OCI-LY7 (cell line): ENCODE measurements around the gene FMN1. TPM values are rescaled to one million over a fixed set of nuclear protein-coding genes. Genes with fewer than 3 reads are reported as not detected.

Source experiments
- BruUV-seq: library from RNA; stranded (reverse); fragments of 400-500 nt; replicated peaks from 2 replicates; lab custom pipeline; 2021; lab: Mats Ljungman, UMichigan
- CTCF ChIA-PET: fragments of 300-600 bp; sonication (Branson Sonifier 250); formaldehyde crosslinking; loops from one replicate; lab custom pipeline; 2022; ENCODE audit warnings: antibody characterized with exemption; ENCODE audit not compliant: unreplicated experiment; lab: Charles Lee
- POLR2A ChIA-PET: fragments of 300-600 bp; sonication (Branson Sonifier 250); formaldehyde crosslinking; loops from one replicate; lab custom pipeline; 2022; ENCODE audit warnings: antibody characterized with exemption; lab: Charles Lee
- DNase-seq: peaks from one replicate; pipeline ENCODE4 v3.0.0-alpha.2; 2015; ENCODE audit warnings: low spot score
- H2AFZ ChIP-seq: fragments of 200-600 bp; sonication (generic), shearing (Covaris generic); 2 replicates; pipeline ENCODE4 v1.6.1; 2014; ENCODE audit warnings: mild to moderate bottlenecking, antibody characterized with exemption, low read length, moderate library complexity
- H3K27ac ChIP-seq: fragments of 200-600 bp; sonication (generic); 2 replicates; pipeline ENCODE4 v1.5.1; 2014; ENCODE audit warnings: mixed run types, low read depth, mild to moderate bottlenecking, moderate library complexity, low read length, inconsistent platforms; ENCODE audit not compliant: poor library complexity, severe bottlenecking
- H3K36me3 ChIP-seq: fragments of 200-600 bp; sonication (generic); 2 replicates; pipeline ENCODE4 v1.6.1; 2014; ENCODE audit warnings: mild to moderate bottlenecking, antibody characterized with exemption, low read length, moderate library complexity, mixed read lengths; ENCODE audit not compliant: insufficient read depth
- H3K4me1 ChIP-seq: fragments of 200-600 bp; sonication (generic); 2 replicates; pipeline ENCODE4 v1.5.1; 2014; ENCODE audit warnings: mild to moderate bottlenecking, low read length; ENCODE audit not compliant: insufficient read depth, poor library complexity, severe bottlenecking
- H3K4me2 ChIP-seq: fragments of 200-600 bp; sonication (generic); 2 replicates; pipeline ENCODE4 v1.6.1; 2014; ENCODE audit warnings: mild to moderate bottlenecking, low read length
- H3K4me3 ChIP-seq: fragments of 200-600 bp; sonication (generic); 2 replicates; pipeline ENCODE4 v1.5.1; 2014; ENCODE audit warnings: mild to moderate bottlenecking, low read depth, low read length; ENCODE audit not compliant: poor library complexity, severe bottlenecking
- H3K79me2 ChIP-seq: fragments of 200-600 bp; sonication (generic); 2 replicates; pipeline ENCODE4 v1.6.1; 2016; ENCODE audit warnings: low read depth, mild to moderate bottlenecking, low read length, moderate library complexity, mixed read lengths; ENCODE audit not compliant: insufficient read depth
- H3K9me2 ChIP-seq: fragments of 200-600 bp; sonication (generic); 2 replicates; pipeline ENCODE4 v1.6.1; 2016; ENCODE audit warnings: mild to moderate bottlenecking, low read length, mixed read lengths; ENCODE audit not compliant: insufficient read depth
- H3K9me3 ChIP-seq: fragments of 200-600 bp; sonication (generic); 2 replicates; pipeline ENCODE4 v1.6.1; 2014; ENCODE audit warnings: mild to moderate bottlenecking, mixed run types, low read length, mixed read lengths
- H4K20me1 ChIP-seq: fragments of 200-600 bp; sonication (generic); 2 replicates; pipeline ENCODE4 v1.6.1; 2014; ENCODE audit warnings: mild to moderate bottlenecking, antibody characterized with exemption, low read length, moderate library complexity, mixed read lengths; ENCODE audit not compliant: insufficient read depth
- EZH2phosphoT487 ChIP-seq: fragments of 200-600 bp; sonication (generic); IDR thresholded peaks from 2 replicates; pipeline ENCODE4 v1.6.1; 2018; ENCODE audit warnings: low read depth, borderline replicate concordance, mild to moderate bottlenecking, mixed run types, antibody characterized with exemption, low read length, moderate library complexity, mixed read lengths
- intact Hi-C: fragments of 100-400 bp; cut with micrococcal nuclease; formaldehyde crosslinking; loops from one replicate; pipeline ENCODE4 v1.10.0; 2022; ENCODE audit not compliant: unreplicated experiment
- total RNA-seq, 2 experiments: library from RNA; depleted of rRNA in 1 of 2; stranded (reverse); fragments of >200 nt in 1 of 2; shearing (Covaris generic) in 1 of 2; gene quantifications; 2 replicates each; pipeline ENCODE4 v1.2.3, GENCODE V29; 2014 to 2022
- TF ChIP-seq, protein P1 (sequence below): fragments of 200-600 bp; sonication (generic); conservative IDR thresholded peaks from 2 replicates; pipeline ENCODE4 v1.5.1; 2014; ENCODE audit warnings: mild to moderate bottlenecking, antibody characterized with exemption, low read length, moderate library complexity, mixed read lengths

Gene FMN1
- total RNA-seq, 2 experiments from 2014 or later: 3.2 to 4.2 TPM

DNA sequence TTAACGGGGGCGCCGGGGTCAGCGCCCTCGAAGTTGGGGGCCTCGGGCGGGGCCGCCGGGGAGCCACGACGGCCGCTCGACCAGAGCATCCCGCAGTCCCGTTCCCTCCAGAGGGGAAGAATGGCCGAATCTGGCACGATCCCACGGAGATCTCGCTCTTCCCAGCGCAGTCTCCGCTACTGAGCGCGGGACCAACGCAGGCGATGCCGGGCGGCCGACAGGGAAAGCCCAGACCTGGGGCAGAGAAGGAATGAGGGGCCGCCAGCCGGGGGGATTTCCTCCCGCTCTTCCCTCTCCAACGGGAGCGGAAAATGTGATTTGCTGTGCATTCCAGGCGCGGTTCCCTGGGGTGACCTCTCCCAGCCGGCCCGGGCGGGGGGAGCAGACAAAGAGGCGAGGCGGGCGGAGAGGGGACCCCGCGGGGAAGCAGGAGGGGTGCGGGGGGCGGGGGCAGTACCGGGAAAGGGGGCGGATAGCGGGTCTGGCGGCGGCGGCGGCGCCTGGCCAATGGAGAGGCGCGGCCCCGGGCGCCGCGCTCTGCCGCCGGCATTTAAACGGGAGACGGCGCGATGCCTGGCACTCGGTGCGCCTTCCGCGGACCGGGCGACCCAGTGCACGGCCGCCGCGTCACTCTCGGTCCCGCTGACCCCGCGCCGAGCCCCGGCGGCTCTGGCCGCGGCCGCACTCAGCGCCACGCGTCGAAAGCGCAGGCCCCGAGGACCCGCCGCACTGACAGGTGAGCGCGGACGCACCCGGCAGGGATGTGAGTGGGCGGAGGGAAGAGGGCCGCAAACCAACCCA, 476.9 kb downstream of the FMN1 start, which contains the start of gene GREM1:
Gene GREM1 (plus strand): TSS at position 579 of the 801 bp plus-strand sequence. CDS start 12,687 bp downstream, outside the sequence.
- H3K4me1 ChIP-seq: no peaks in the 10 kb centered on the region
- CTCF ChIA-PET: no interaction called here
- H3K79me2 ChIP-seq: no peaks in the 10 kb centered on the region
- no peak within 1 kb of the TSS for H3K27ac ChIP-seq
- H2AFZ ChIP-seq: peak within 1 kb of the TSS; percentile 18; the same call in 1 of the 2 replicates
- no peak within 1 kb of the TSS for H3K4me2 ChIP-seq
- no TSS peak for BruUV-seq
- H3K9me2 ChIP-seq: no peaks in the 10 kb centered on the region
- no peaks in the 10 kb centered on the region for H3K9me3 ChIP-seq
- intact Hi-C loops: no loop called here
- no peak within 1 kb of the TSS for H3K4me3 ChIP-seq
- POLR2A ChIA-PET: interaction anchor here (0.8 kb wide), 1 partner anchor 12 kb away, joined by 4 read pairs; no protein-coding TSS in a partner anchor
- H3K36me3 ChIP-seq: no peaks in the 10 kb centered on the region
- TF ChIP-seq EZH2phosphoT487: no peak
- TF ChIP-seq, protein P1, sequence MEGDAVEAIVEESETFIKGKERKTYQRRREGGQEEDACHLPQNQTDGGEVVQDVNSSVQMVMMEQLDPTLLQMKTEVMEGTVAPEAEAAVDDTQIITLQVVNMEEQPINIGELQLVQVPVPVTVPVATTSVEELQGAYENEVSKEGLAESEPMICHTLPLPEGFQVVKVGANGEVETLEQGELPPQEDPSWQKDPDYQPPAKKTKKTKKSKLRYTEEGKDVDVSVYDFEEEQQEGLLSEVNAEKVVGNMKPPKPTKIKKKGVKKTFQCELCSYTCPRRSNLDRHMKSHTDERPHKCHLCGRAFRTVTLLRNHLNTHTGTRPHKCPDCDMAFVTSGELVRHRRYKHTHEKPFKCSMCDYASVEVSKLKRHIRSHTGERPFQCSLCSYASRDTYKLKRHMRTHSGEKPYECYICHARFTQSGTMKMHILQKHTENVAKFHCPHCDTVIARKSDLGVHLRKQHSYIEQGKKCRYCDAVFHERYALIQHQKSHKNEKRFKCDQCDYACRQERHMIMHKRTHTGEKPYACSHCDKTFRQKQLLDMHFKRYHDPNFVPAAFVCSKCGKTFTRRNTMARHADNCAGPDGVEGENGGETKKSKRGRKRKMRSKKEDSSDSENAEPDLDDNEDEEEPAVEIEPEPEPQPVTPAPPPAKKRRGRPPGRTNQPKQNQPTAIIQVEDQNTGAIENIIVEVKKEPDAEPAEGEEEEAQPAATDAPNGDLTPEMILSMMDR: no peak
- no peak for DNase-seq
- no peaks in the 10 kb centered on the region for H4K20me1 ChIP-seq

GRCh38 chr15:32716915-32717425, 477.5 kb downstream of the FMN1 start:
- H3K4me2 ChIP-seq: no peak overlapping the region
- H3K9me3 ChIP-seq: no peaks in the 10 kb centered on the region
- no peak overlapping the region for H3K4me3 ChIP-seq
- H3K79me2 ChIP-seq: no peaks in the 10 kb centered on the region
- H3K27ac ChIP-seq: no peak overlapping the region
- H4K20me1 ChIP-seq: no peaks in the 10 kb centered on the region
- no peak for DNase-seq
- no peaks in the 10 kb centered on the region for H3K36me3 ChIP-seq
- CTCF ChIA-PET: no interaction called here
- no peaks in the 10 kb centered on the region for H3K9me2 ChIP-seq
- intact Hi-C loops: no loop called here
- no peaks in the 10 kb centered on the region for H3K4me1 ChIP-seq
- no TSS peak for BruUV-seq
- peak overlapping the region; percentile 18; the same call in 1 of the 2 replicates for H2AFZ ChIP-seq
- POLR2A ChIA-PET: interaction anchor here (0.8 kb wide), 1 partner anchor 12 kb away, joined by 4 read pairs; no protein-coding TSS in a partner anchor
- TF ChIP-seq EZH2phosphoT487: no peak
- TF ChIP-seq, protein P1: no peak
